ENCODE data around the gene CDC20B. TPM values are rescaled to one million over a fixed set of nuclear protein-coding genes. Genes with fewer than 3 reads are reported as not detected.

Gene CDC20B
- total and polyA plus RNA-seq, 2 experiments from 2014 or later, result not detected

DNA sequence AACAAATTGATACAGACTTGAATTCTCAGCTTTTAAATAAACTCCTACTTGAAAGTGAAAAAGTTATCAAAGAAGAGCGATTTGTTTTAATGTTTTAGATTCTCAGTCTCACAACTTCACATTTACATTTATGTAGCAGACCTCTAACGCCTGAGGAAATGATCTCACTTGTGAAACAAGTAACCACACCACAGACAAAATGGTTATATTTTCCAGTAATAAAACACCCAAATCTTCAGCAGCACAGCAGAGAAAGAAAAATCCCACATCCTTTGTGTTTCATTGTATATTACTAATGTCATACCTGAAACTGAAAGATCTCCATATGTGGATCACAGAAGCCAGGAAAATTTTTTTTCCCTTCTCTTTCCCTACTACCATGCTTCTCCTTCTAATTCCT lies 100.3 kb downstream of the CDC20B start:
- no peaks in the 10 kb centered on the region for H3K4me1 ChIP-seq (ENCODE audit: insufficient read depth)

More for the DNA sequence above, 100.3 kb downstream of the CDC20B start:
- no peak for ATAC-seq
- Mint-ChIP-seq H3K9me3 (peaks cover 5% of the 10 kb centered on the region; the same call in 1 of the 3 replicates), H3K4me1 (no peaks in the 10 kb centered on the region), H3K36me3 (ENCODE audit: low read depth) (no peaks in the 10 kb centered on the region), H3K4me3 (no peak overlapping the region), H3K27me3 (ENCODE audit: insufficient read depth, low read depth, poor library complexity) (no peaks in the 10 kb centered on the region), H3K27ac (no peak overlapping the region)
- H3K36me3 ChIP-seq (ENCODE audit: insufficient read depth), result no peaks in the 10 kb centered on the region
- H3K9me2 ChIP-seq (ENCODE audit: insufficient read depth), result peaks cover 14% of the 10 kb centered on the region; the same call in 1 of the 2 replicates
- no peak for DNase-seq (ENCODE audit: low spot score)
- H3K79me2 ChIP-seq (replicated peaks; ENCODE audit: insufficient read depth), result no peaks in the 10 kb centered on the region
- no peaks in the 10 kb centered on the region for H3F3A ChIP-seq (replicated peaks; ENCODE audit: low read depth)
- no peak overlapping the region for H3K4me3 ChIP-seq
- no peak overlapping the region for H3K27ac ChIP-seq (ENCODE audit: low read depth)
- H4K20me1 ChIP-seq (replicated peaks; ENCODE audit: insufficient read depth), result no peaks in the 10 kb centered on the region
- H3K4me2 ChIP-seq, result no peak overlapping the region
- TF ChIP-seq POLR2AphosphoS5 (IDR thresholded peaks at IDR 0.05; ENCODE audit: low read depth) (no peak), ZNF114 (CRISPR knock-in tag; IDR thresholded peaks at IDR 0.05) (no peak)
- TF ChIP-seq, protein P1, sequence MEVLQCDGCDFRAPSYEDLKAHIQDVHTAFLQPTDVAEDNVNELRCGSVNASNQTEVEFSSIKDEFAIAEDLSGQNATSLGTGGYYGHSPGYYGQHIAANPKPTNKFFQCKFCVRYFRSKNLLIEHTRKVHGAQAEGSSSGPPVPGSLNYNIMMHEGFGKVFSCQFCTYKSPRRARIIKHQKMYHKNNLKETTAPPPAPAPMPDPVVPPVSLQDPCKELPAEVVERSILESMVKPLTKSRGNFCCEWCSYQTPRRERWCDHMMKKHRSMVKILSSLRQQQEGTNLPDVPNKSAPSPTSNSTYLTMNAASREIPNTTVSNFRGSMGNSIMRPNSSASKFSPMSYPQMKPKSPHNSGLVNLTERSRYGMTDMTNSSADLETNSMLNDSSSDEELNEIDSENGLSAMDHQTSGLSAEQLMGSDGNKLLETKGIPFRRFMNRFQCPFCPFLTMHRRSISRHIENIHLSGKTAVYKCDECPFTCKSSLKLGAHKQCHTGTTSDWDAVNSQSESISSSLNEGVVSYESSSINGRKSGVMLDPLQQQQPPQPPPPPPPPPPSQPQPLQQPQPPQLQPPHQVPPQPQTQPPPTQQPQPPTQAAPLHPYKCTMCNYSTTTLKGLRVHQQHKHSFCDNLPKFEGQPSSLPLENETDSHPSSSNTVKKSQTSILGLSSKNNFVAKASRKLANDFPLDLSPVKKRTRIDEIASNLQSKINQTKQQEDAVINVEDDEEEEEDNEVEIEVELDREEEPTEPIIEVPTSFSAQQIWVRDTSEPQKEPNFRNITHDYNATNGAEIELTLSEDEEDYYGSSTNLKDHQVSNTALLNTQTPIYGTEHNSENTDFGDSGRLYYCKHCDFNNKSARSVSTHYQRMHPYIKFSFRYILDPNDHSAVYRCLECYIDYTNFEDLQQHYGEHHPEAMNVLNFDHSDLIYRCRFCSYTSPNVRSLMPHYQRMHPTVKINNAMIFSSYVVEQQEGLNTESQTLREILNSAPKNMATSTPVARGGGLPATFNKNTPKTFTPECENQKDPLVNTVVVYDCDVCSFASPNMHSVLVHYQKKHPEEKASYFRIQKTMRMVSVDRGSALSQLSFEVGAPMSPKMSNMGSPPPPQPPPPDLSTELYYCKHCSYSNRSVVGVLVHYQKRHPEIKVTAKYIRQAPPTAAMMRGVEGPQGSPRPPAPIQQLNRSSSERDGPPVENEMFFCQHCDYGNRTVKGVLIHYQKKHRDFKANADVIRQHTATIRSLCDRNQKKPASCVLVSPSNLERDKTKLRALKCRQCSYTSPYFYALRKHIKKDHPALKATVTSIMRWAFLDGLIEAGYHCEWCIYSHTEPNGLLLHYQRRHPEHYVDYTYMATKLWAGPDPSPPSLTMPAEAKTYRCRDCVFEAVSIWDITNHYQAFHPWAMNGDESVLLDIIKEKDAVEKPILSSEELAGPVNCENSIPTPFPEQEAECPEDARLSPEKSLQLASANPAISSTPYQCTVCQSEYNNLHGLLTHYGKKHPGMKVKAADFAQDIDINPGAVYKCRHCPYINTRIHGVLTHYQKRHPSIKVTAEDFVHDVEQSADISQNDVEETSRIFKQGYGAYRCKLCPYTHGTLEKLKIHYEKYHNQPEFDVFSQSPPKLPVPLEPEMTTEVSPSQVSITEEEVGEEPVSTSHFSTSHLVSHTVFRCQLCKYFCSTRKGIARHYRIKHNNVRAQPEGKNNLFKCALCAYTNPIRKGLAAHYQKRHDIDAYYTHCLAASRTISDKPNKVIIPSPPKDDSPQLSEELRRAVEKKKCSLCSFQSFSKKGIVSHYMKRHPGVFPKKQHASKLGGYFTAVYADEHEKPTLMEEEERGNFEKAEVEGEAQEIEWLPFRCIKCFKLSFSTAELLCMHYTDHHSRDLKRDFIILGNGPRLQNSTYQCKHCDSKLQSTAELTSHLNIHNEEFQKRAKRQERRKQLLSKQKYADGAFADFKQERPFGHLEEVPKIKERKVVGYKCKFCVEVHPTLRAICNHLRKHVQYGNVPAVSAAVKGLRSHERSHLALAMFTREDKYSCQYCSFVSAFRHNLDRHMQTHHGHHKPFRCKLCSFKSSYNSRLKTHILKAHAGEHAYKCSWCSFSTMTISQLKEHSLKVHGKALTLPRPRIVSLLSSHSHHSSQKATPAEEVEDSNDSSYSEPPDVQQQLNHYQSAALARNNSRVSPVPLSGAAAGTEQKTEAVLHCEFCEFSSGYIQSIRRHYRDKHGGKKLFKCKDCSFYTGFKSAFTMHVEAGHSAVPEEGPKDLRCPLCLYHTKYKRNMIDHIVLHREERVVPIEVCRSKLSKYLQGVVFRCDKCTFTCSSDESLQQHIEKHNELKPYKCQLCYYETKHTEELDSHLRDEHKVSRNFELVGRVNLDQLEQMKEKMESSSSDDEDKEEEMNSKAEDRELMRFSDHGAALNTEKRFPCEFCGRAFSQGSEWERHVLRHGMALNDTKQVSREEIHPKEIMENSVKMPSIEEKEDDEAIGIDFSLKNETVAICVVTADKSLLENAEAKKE (CRISPR knock-in tag; IDR thresholded peaks at IDR 0.05), result no peak
- no peaks in the 10 kb centered on the region for H3K27me3 ChIP-seq (ENCODE audit: insufficient read depth)
- no peak overlapping the region; the same call in 1 of the 2 replicates for H2AFZ ChIP-seq
